ENCODE results near the gene FYCO1. TPM values are rescaled to one million over a fixed set of nuclear protein-coding genes. Genes with fewer than 3 reads are reported as not detected.

Gene FYCO1
- total and polyA plus RNA-seq, 5 donors = 62.7 to 114 (median 85.8) TPM

DNA sequence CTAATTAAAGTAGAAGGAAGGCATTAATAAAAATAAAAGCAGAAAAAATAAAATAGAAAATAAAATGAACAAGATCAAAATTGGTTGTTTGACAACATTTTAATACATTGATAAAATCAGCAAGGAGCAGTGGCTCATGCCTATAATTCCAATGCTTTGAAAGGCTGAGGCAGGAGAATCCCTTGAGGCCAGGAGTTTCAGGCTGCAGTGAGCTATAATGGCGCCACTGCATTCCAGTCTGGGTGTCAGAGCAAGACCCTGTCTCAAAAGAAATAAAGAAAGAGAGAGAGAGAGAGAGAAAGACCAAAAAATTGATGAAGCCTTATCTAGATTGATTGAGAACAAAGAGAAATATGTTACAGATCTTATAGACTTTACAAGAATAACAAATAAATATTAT, 29.5 kb upstream of the FYCO1 start:
- no peak overlapping the region for H3K4me3 ChIP-seq (ENCODE audit: low read length)
- intact Hi-C loops (cut with DNase I) = no loop called here
- H3K4me1 ChIP-seq (ENCODE audit: control insufficient read depth, insufficient read depth, low read length) = no peaks in the 10 kb centered on the region
- no peaks in the 10 kb centered on the region for H3K27me3 ChIP-seq (ENCODE audit: control insufficient read depth, insufficient read depth)
- WGBS = 66% methylated on average over 1 of the region's 1 CpG
- DNase-seq (no peak), ATAC-seq (no peak)
- no peak overlapping the region for H3K27ac ChIP-seq (ENCODE audit: low read length)
- H3K9me3 ChIP-seq (ENCODE audit: control insufficient read depth, low read length) = peaks cover 1% of the 10 kb centered on the region

GRCh38 chr3:46024131-46024530, 28.5 kb upstream of the FYCO1 start:
- peak; percentile 65 to 74 for ATAC-seq
- H3K27ac ChIP-seq (ENCODE audit: low read length) = no peak overlapping the region
- H3K9me3 ChIP-seq (ENCODE audit: control insufficient read depth, low read length) = peaks cover 1% of the 10 kb centered on the region
- DNase-seq = no peak
- H3K4me3 ChIP-seq (ENCODE audit: low read length) = no peak overlapping the region
- H3K27me3 ChIP-seq (ENCODE audit: control insufficient read depth, insufficient read depth) = no peaks in the 10 kb centered on the region
- intact Hi-C loops (cut with DNase I) = no loop called here
- H3K4me1 ChIP-seq (ENCODE audit: control insufficient read depth, insufficient read depth, low read length) = no peaks in the 10 kb centered on the region
- 30% methylated on average over 3 of the region's 3 CpGs for WGBS

- intact Hi-C loops (cut with DNase I) = no loop called here
- Histone ChIP-seq H3K27me3 (ENCODE audit: control insufficient read depth, insufficient read depth) (no peaks in the 10 kb centered on the region), H3K4me3 (ENCODE audit: low read length) (no peak overlapping the region), H3K4me1 (ENCODE audit: control insufficient read depth, insufficient read depth, low read length) (no peaks in the 10 kb centered on the region), H3K27ac (ENCODE audit: low read length) (no peak overlapping the region), H3K9me3 (ENCODE audit: control insufficient read depth, low read length) (peaks cover 1% of the 10 kb centered on the region)
- 88% methylated on average over 34 of the region's 34 CpGs for WGBS
- DNase-seq (peak in 1 of 3 donors; percentile 47), ATAC-seq (no peak)
Measured at GRCh38 chr3:46022909-46023785, 27.5 kb upstream of the FYCO1 start.

- H3K27me3 ChIP-seq (ENCODE audit: control insufficient read depth, insufficient read depth) = no peaks in the 10 kb centered on the region
- intact Hi-C loops (cut with DNase I) = no loop called here
- H3K9me3 ChIP-seq (ENCODE audit: control insufficient read depth, low read length) = no peaks in the 10 kb centered on the region
- no peak overlapping the region for H3K27ac ChIP-seq (ENCODE audit: low read length)
- whole genome bisulfite sequencing = 97% methylated on average over 8 of the region's 8 CpGs
- H3K4me1 ChIP-seq (ENCODE audit: control insufficient read depth, insufficient read depth, low read length) = no peaks in the 10 kb centered on the region
- ATAC-seq = no peak
- DNase-seq = no peak
- no peak overlapping the region for H3K4me3 ChIP-seq (ENCODE audit: low read length)
Measured at GRCh38 chr3:46021516-46021915, 25.9 kb upstream of the FYCO1 start.

- 95% methylated on average over 37 of the region's 37 CpGs for WGBS
- DNase-seq = no peak
Measured at GRCh38 chr3:46020766-46021510, 25.3 kb upstream of the FYCO1 start.

DNA sequence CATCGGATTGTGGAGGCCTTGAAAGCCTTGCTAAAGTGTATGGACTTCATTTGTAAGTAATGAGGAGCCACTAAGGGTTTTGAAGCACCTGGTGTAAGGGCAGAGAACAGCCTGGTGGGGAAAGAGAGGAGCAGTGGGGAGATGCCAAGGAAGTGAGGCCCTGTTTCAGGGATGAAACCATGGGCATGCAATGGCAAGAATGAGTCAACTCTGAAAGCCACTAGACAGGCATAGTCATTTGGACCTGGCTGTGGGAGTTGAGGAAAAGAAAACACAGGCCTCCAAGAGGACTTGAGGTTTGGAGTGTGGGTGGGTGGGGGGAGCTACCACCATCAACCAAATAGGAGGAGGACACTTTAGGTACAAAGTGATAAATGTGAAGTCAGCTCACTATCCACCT, 24.1 kb upstream of the FYCO1 start:
- Histone ChIP-seq H3K4me3 (ENCODE audit: low read length) (no peak overlapping the region), H3K27me3 (ENCODE audit: control insufficient read depth, insufficient read depth) (no peaks in the 10 kb centered on the region), H3K4me1 (ENCODE audit: control insufficient read depth, insufficient read depth, low read length) (no peaks in the 10 kb centered on the region), H3K9me3 (ENCODE audit: control insufficient read depth, low read length) (no peaks in the 10 kb centered on the region), H3K27ac (ENCODE audit: low read length) (no peak overlapping the region)
- intact Hi-C loops (cut with DNase I) = no loop called here
- no peak for ATAC-seq
- 91% methylated on average over 1 of the region's 1 CpG for WGBS
- DNase-seq = no peak

More at GRCh38 chr3:46020766-46021510, 25.3 kb upstream of the FYCO1 start:
- Histone ChIP-seq H3K27ac (ENCODE audit: low read length) (no peak overlapping the region), H3K9me3 (ENCODE audit: control insufficient read depth, low read length) (no peaks in the 10 kb centered on the region), H3K4me3 (ENCODE audit: low read length) (no peak overlapping the region), H3K4me1 (ENCODE audit: control insufficient read depth, insufficient read depth, low read length) (no peaks in the 10 kb centered on the region), H3K27me3 (ENCODE audit: control insufficient read depth, insufficient read depth) (no peaks in the 10 kb centered on the region)
- no peak for ATAC-seq
- intact Hi-C loops (cut with DNase I) = no loop called here

DNA sequence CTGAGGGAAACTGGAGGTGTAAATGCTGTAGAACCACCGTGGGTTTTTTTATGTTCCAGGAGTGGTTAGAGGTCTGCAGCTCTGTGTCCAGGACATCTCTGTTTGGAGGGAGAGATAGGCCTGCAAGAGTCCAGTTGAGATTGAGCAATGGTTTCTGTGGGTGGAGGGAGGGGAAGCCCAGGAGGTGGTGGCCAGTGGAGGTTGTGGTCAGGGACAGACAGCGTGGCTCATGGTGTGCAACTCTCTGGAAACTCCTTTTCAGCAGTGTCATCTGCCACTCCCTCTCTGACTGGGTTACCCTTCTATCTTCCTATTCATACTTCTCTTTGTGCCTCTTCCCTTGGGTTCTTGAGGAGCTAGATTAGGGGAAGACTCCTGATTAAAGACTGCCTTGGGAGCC, 22.1 kb upstream of the FYCO1 start:
- H3K4me3 ChIP-seq (ENCODE audit: low read length) = no peak overlapping the region
- H3K4me1 ChIP-seq (ENCODE audit: control insufficient read depth, insufficient read depth, low read length) = no peaks in the 10 kb centered on the region
- H3K27me3 ChIP-seq (ENCODE audit: control insufficient read depth, insufficient read depth) = no peaks in the 10 kb centered on the region
- WGBS = 82% methylated on average over 2 of the region's 2 CpGs
- peak; percentile 62 for ATAC-seq
- intact Hi-C loops (cut with DNase I) = no loop called here
- H3K9me3 ChIP-seq (ENCODE audit: control insufficient read depth, low read length) = no peaks in the 10 kb centered on the region
- no peak for DNase-seq
- no peak overlapping the region for H3K27ac ChIP-seq (ENCODE audit: low read length)

DNA sequence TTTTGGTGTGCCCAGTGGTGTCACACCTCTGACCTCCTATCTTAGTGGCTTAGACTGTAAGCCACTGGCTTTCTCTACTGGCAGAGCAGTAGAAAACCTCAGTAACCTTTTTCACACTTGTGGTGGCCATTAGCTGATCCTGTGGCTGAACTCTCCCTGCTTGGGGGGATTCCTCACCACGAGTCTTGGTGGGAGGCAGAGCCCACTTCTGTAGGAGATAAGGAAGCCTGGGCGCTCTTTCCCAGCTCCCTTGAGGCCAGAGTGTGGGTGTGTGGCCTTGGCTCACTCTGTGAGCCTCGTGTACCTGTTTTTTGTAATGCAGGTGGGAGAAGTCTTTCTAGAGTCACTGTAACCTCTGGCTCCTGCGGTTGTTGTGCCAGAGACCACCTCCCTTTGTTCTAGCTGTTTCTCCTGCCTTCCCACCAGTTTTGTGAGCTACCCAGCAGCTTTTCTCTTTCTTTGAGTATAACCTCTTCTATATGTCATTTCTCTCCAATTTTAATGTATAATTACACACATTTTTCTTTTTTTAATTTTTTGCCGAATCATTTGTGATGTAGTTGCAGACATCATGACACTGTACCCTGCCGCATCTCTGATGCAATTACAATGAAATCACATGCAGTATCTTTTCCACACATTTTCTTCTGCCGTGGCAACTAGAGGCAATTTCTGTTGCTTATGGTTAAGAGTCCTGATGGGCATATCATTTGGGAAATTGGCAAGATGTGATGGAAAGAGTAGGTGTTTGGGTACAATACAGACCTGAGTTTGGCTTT, 17.9 kb upstream of the FYCO1 start:
- 75% methylated on average over 7 of the region's 7 CpGs for WGBS
- H3K4me3 ChIP-seq (ENCODE audit: low read length) = no peak overlapping the region
- ATAC-seq = no peak

DNA sequence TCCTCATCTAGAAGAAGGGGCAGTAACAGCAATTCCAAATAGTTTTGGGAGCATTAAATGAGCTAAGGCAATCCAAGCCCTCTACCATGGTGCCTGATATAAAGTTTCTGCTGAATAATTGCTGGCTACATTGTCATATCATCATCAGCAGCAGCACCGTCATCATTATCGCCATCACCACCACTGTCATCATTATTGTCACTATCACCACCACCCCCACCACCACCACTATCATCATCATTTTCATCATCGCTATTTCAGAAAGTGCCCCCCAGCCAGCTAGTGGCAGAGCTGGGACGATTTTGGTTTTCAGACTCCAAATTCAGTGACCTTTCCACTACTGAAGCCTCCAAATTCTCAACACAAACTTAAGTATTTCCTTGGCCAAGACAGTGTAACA, 16.6 kb upstream of the FYCO1 start:
- Histone ChIP-seq H3K9me3 (ENCODE audit: control insufficient read depth, low read length) (no peaks in the 10 kb centered on the region), H3K27ac (ENCODE audit: low read length) (no peak overlapping the region), H3K27me3 (ENCODE audit: control insufficient read depth, insufficient read depth) (no peaks in the 10 kb centered on the region), H3K4me1 (ENCODE audit: control insufficient read depth, insufficient read depth, low read length) (no peaks in the 10 kb centered on the region), H3K4me3 (ENCODE audit: low read length) (no peak overlapping the region)
- WGBS = 77% methylated on average over 4 of the region's 4 CpGs
- ATAC-seq (no peak), DNase-seq (no peak)
- intact Hi-C loops (cut with DNase I) = no loop called here

More for the DNA sequence above, 17.9 kb upstream of the FYCO1 start:
- no peak for DNase-seq
- H3K27me3 ChIP-seq (ENCODE audit: control insufficient read depth, insufficient read depth) = no peaks in the 10 kb centered on the region
- no peaks in the 10 kb centered on the region for H3K4me1 ChIP-seq (ENCODE audit: control insufficient read depth, insufficient read depth, low read length)
- H3K9me3 ChIP-seq (ENCODE audit: control insufficient read depth, low read length) = no peaks in the 10 kb centered on the region
- intact Hi-C loops (cut with DNase I) = no loop called here
- H3K27ac ChIP-seq (ENCODE audit: low read length) = no peak overlapping the region

DNA sequence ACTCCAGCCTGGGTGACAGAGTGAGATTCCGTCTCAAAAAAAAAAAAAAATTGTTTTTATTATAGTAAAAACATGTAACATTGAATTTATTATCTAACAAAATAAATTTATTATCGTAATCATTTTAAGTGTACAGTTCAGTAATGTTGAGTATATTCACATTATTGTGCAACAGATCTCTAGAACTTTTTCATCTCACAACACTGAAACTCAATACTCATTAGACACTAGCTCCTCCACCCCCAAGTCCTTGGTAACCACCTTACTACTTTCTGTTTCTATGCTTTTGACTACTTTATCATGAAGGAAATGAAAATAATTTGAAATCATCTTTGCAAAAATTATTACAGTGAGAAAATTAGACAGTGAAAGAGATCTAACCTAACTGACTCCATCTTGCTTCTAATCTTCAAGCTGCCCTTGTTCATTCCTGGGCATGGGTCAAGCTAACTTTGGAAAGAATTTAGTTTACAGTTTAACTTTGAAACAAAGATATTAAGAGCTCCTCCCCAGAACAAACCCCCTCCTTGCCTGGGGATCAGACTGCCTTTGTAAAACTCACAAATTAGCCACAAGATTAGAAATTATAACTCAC, 15.0 kb upstream of the FYCO1 start:
- no peak for DNase-seq
- 94% methylated on average over 2 of the region's 2 CpGs for WGBS
- H3K27ac ChIP-seq (ENCODE audit: low read length) = no peak overlapping the region
- no peaks in the 10 kb centered on the region for H3K9me3 ChIP-seq (ENCODE audit: control insufficient read depth, low read length)
- H3K27me3 ChIP-seq (ENCODE audit: control insufficient read depth, insufficient read depth) = no peaks in the 10 kb centered on the region
- H3K4me1 ChIP-seq (ENCODE audit: control insufficient read depth, insufficient read depth, low read length) = peaks cover 2% of the 10 kb centered on the region
- no peak for ATAC-seq
- no peak overlapping the region for H3K4me3 ChIP-seq (ENCODE audit: low read length)
- intact Hi-C loops (cut with DNase I) = no loop called here
